Measurements from ENCODE around the gene IL19.

Gene IL19

DNA sequence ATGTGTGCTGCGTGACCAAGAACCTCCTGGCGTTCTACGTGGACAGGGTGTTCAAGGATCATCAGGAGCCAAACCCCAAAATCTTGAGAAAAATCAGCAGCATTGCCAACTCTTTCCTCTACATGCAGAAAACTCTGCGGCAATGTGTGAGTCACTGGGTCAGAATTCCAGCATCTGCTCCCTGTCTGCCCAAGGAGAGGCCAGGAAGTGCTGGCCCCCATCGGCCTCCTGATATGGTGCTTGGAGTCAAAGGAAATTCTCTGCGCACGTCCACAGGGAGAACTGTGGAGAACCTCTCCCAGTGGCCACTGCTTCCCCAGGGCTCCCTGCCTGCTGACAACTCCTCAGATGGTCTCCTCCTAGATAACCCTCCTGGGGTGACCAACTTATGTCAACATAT, 69.3 kb downstream of the IL19 start:
- TF ChIP-seq, protein P1, sequence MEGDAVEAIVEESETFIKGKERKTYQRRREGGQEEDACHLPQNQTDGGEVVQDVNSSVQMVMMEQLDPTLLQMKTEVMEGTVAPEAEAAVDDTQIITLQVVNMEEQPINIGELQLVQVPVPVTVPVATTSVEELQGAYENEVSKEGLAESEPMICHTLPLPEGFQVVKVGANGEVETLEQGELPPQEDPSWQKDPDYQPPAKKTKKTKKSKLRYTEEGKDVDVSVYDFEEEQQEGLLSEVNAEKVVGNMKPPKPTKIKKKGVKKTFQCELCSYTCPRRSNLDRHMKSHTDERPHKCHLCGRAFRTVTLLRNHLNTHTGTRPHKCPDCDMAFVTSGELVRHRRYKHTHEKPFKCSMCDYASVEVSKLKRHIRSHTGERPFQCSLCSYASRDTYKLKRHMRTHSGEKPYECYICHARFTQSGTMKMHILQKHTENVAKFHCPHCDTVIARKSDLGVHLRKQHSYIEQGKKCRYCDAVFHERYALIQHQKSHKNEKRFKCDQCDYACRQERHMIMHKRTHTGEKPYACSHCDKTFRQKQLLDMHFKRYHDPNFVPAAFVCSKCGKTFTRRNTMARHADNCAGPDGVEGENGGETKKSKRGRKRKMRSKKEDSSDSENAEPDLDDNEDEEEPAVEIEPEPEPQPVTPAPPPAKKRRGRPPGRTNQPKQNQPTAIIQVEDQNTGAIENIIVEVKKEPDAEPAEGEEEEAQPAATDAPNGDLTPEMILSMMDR (IDR thresholded peaks at IDR 0.05; ENCODE audit: low read depth, low read length), result no peak
- TF ChIP-seq POLR2A (IDR thresholded peaks at IDR 0.05; ENCODE audit: extremely low read depth, insufficient read length), result no peak
- TF ChIP-seq, protein P2, sequence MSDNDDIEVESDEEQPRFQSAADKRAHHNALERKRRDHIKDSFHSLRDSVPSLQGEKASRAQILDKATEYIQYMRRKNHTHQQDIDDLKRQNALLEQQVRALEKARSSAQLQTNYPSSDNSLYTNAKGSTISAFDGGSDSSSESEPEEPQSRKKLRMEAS (IDR thresholded peaks at IDR 0.05; ENCODE audit: low read depth, low read length), result no peak
- TF ChIP-seq MYC (IDR thresholded peaks at IDR 0.05; ENCODE audit: low read depth, low read length), result no peak
- no peak for DNase-seq (ENCODE audit: low read depth)
- H3K4me3 ChIP-seq (ENCODE audit: low read depth, low read length), result no peak overlapping the region

DNA sequence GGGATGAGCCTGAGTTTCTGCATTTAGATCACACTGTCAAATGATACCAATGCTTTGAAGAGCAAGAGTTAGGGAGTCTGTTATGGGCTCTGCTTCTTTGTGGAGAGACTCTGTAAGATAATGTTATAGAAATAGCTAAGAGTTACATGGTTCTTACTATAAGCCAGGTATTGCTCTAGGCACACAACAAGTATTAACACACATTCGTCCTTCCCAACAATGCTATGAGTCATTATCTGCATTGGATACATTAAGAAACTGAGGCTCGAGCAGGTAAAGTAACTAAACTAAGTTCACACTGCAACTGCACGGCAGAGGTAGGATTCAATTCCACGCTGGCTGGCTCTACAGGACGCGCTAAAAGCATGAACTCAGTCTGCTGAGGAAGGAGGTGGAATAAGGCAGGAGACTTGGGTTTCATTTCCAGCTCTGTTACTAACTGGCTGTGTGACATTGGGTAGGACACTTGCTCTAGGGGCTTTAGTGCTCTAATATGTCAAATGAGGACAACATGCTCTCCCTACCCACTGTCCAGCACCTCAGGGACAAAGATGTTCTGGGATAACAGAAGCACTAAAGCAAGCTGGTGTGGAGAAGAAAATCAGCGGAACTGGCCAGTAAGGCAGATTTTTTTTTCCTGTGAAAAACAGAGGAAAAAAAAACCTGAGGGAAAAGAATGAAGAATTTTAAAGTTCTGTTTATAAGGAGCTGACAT, 71.2 kb downstream of the IL19 start:
- TF ChIP-seq, protein P2 (IDR thresholded peaks at IDR 0.05; ENCODE audit: low read depth, low read length), result no peak
- TF ChIP-seq, protein P1 (IDR thresholded peaks at IDR 0.05; ENCODE audit: low read depth, low read length), result no peak
- no peak for TF ChIP-seq MYC (IDR thresholded peaks at IDR 0.05; ENCODE audit: low read depth, low read length)
- TF ChIP-seq POLR2A (IDR thresholded peaks at IDR 0.05; ENCODE audit: extremely low read depth, insufficient read length), result no peak
- no peak overlapping the region for H3K4me3 ChIP-seq (ENCODE audit: low read depth, low read length)
- DNase-seq (ENCODE audit: low read depth), result no peak

DNA sequence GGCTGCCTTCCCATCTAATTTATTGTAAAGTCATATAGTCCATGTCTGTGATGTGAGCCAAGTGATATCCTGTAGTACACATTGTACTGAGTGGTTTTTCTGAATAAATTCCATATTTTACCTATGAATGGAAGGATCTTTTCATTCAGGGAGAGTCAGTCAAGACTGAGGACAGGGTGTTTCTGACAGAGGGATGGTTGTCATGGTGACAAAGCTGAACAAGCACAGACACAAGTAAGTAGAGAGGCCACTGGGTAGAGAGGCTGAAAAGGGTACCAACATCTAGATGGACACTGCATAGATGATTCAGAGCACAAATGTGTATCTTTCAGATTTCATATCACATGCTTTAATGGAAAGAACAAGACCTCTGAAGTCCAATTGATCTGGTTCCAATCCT, 72.3 kb downstream of the IL19 start:
- no peak for DNase-seq (ENCODE audit: low read depth)
- no peak for TF ChIP-seq POLR2A (IDR thresholded peaks at IDR 0.05; ENCODE audit: extremely low read depth, insufficient read length)
- no peak for TF ChIP-seq MYC (IDR thresholded peaks at IDR 0.05; ENCODE audit: low read depth, low read length)
- H3K4me3 ChIP-seq (ENCODE audit: low read depth, low read length), result no peak overlapping the region

DNA sequence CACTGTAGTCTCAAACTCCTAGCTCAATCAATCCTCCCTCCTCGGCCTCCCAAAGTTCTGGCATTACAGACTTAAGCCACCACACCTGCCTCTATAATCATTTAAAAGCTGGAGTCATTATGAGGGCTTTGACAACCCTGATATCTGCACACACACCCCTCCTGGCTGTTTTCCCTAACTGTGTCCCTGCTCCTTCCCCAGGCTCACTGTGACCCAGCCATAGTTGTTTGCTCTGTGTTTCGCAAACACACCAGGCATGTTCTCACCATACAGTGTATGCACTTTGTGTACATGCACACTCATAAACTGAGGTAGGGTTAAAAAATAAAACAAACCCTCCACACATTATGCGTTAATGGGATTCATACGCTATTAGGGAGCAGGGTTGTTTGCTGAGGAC, 73.1 kb downstream of the IL19 start:
- DNase-seq (ENCODE audit: low read depth), result no peak
- TF ChIP-seq, protein P1 (IDR thresholded peaks at IDR 0.05; ENCODE audit: low read depth, low read length), result no peak
- TF ChIP-seq POLR2A (IDR thresholded peaks at IDR 0.05; ENCODE audit: extremely low read depth, insufficient read length), result no peak
- TF ChIP-seq, protein P2 (IDR thresholded peaks at IDR 0.05; ENCODE audit: low read depth, low read length), result no peak
- TF ChIP-seq MYC (IDR thresholded peaks at IDR 0.05; ENCODE audit: low read depth, low read length), result no peak
- no peak overlapping the region for H3K4me3 ChIP-seq (ENCODE audit: low read depth, low read length)

DNA sequence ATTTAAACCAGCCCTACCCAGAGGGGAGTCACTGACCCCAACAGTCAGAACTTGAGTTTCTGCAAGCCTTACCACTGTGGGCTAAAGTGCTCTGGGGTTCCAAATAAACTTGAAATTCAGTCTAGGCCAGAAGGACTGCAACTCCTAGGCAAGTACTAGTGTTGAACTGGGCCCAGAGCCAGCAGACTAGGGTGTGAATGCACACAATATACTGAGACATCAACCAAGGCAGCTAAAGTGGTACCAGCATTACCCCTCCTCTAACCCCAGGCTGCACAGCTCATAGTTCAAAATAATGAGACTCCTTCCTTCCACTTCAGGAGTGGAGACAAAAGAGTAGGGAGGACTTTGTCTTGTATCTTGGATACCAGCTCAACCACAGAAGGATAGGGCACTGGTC, 75.9 kb downstream of the IL19 start:
- H3K4me3 ChIP-seq (ENCODE audit: low read depth, low read length), result no peak overlapping the region
- DNase-seq (ENCODE audit: low read depth), result no peak
- TF ChIP-seq, protein P2 (IDR thresholded peaks at IDR 0.05; ENCODE audit: low read depth, low read length), result no peak
- TF ChIP-seq, protein P1 (IDR thresholded peaks at IDR 0.05; ENCODE audit: low read depth, low read length), result no peak
- TF ChIP-seq POLR2A (IDR thresholded peaks at IDR 0.05; ENCODE audit: extremely low read depth, insufficient read length), result no peak
- no peak for TF ChIP-seq MYC (IDR thresholded peaks at IDR 0.05; ENCODE audit: low read depth, low read length)

DNA sequence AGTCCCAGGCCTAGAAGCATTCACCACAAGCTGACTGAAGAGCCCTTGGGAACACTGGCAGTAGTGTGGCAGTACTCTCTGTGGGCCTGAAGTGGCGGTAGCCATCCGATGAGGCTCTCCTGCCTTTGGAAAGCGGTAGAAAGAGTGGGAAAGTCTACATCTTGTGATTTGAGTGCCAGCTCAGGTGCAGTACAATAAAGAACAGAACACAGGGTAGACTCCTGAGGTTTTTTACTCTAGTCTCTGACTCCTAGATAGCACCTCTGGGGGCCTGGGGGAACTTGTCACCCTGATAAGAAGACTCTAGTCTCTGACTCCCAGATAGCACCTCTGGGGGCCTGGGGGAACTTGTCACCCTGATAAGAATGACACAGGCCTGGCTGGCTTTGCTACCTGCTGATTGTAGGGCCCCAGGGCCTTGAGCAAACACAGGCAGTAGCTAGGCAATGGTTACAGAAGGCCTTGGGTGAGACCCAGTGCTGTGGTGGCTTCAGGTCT, 76.8 kb downstream of the IL19 start:
- no peak for DNase-seq (ENCODE audit: low read depth)
- TF ChIP-seq, protein P1 (IDR thresholded peaks at IDR 0.05; ENCODE audit: low read depth, low read length), result no peak
- no peak for TF ChIP-seq MYC (IDR thresholded peaks at IDR 0.05; ENCODE audit: low read depth, low read length)
- TF ChIP-seq, protein P2 (IDR thresholded peaks at IDR 0.05; ENCODE audit: low read depth, low read length), result no peak
- no peak for TF ChIP-seq POLR2A (IDR thresholded peaks at IDR 0.05; ENCODE audit: extremely low read depth, insufficient read length)
- no peak overlapping the region for H3K4me3 ChIP-seq (ENCODE audit: low read depth, low read length)

Measured in NB4 (cell line).